Hypothalamus (tissue), 51 donors: ENCODE data around the gene RDH13.
"Not testable (repeated sequence)": the region's sequence is repeated elsewhere in the genome, so short reads cannot be mapped to it uniquely, and the experiment has no call there.

Source experiments
- DNase-seq, 51 donors: peaks; one replicate each; lab custom pipeline; 2025; lab: John Stamatoyannopoulos, UW

Gene RDH13

DNA sequence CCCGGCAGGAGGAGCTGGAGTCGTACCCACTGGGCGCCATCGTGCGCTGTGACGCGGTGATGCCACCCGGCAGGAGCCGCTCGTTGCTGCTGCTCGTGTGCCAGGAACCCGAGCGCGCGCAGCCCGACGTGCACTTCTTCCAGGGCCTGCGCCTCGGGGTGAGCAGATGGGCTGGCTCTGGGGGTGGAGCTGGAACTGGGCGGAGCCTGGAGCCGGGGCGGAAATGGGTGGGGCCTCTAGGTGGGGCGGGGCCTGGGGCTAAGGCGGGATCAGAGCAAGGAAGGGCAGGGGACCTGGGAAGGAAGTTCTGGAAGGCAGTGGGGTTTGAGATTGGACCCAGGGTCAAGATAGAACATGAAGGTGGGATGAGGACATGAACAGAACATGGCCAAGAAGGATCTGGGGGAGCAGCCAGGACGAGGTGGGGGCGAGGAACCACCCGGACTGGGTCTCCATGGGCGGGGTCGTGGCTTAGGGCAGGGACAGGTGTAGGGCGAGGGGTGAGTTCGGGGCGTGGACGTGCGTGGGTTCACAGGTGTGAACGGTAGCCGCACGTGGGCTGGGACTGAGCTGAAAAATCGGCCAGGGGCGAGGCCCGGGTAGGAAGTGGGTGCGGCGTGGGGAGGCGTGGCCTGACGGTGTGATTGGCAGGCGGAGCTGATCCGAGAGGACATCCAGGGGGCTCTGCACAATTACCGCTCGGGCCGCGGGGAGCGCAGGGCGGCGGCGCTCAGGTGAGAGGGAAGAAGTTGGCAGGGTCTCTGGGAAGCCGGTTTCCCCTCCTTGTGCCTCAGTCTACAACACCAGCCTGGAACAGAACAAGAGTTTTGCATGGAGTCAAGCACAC lies 17.4 kb upstream of the RDH13 start:
- DNase-seq = peak in 3 of 51 donors; percentile 4 to 10 (median 8)

DNA sequence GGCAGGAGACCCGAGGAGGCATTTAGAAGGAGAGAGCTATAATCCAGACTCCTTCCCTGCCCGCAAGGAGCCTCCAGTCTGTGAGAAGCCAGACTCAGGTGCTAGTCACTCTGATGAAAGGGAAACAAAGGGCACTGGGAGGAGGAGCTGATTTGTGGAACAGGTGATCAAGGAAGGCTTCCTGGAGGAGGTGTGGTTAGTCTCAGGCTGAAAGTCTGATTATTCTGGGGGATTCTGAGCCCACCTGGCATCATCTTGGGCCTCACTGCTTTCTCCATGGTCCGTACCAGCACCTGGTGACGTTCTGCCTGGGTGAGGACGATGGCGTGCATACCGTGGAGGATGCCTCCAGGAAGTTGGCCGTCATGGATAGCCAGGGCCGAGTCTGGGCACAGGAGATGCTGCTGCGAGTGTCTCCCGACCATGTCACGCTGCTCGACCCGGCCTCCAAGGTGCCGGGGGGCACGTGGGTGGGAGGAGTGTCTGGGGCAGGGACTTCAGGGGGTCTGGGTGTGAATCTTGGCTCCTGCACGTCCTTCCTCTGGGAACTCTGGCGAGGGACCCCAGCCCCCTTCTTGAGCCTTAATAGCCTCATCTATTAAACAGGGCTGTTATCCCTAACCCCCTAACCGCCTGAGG lies 16.6 kb upstream of the RDH13 start:
- no peak for DNase-seq

DNA sequence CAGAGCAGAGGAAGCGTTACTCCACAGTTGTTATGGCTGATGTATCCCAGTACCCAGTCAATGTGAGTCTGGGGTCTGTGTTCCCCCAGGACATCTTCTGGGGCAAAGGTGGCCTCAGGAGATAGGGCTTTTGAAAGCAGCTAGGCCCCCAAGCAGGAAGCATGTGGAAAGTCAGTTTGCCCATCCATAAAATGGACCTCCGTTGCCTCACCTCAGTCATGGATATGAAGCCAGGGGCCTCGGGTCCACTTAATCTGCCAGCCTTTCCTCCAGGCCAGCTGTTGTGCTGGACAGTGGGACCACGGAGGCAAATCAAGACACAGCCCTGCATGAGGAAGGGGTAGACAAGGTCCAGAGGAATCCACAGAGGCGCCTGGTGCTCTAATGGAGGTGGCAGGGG lies 16.0 kb upstream of the RDH13 start:
- DNase-seq = no peak

DNA sequence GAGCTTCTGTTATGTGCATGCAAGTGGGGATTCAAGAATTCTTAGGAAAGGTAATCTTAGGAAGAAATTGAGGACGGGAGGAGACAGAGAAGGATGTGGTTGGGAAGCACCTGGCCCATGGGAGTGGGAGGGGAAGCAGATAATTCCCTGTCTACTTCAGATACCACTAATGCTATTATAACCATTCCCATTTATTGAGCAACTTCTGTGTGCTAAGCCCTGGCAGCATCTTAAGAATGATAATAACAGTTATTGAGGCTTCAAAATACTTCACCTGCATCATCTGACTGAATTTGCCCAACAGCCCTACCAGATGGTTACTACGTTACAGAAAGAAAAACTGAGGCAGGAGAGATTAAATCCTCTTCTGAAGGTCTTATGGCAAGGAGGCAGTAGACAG lies 14.2 kb upstream of the RDH13 start:
- no peak for DNase-seq

DNA sequence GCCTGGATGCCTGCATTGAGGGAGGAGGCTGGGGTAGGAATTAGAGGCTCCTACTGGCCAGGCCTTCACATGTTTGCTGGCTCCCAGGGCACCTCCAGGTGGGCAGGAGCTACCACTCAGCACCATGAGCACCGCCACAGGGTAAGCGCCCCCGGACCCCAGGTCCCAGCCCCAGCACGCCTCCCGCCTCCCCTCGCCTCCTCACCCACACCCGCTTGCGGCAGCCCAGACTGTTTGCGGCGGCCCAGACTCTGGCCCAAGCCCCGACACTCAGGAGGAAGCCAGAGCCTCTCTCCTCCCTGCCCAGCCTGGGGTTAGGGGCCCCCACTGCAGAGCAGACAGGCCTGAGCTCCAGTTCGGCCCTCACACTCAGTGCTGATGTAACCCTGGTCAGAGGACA lies 13.4 kb upstream of the RDH13 start:
- no peak for DNase-seq

DNA sequence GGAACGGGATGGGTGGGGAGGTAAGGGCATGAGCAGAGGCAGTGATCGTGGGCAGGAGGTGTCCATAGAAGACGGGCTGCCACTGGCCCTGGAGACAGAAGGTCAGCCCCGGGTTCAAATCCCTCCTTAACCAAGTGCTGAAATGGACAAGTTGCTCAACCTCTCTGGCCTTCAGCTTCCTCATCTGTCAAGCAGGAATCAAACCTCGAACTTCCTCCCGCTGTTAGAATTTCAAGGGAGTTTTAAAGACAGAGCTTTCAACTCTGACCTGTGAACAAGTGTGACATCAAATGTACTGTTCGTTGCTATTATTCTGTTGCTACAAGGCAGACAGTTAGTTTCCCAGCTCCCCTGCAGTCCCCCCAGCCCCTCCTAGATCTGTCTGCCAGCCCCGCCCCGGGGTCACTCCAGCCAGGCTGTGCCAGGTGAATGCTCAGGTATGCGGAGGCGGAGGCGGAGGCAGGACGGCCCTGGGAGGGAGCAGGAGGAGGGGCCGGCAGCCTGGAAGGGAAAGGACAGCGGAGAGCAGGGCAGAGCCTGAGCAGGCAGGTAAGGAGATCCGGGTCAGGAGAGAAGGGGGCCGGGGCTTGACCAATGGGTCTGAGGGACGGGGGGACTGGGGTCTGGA lies 12.5 kb upstream of the RDH13 start, which contains the start of gene EPS8L1:
Gene EPS8L1, plus strand, starts transcription at position 499 of the 628 bp plus-strand sequence. CDS start 576 bp downstream, outside the sequence.
- no peak for DNase-seq

DNA sequence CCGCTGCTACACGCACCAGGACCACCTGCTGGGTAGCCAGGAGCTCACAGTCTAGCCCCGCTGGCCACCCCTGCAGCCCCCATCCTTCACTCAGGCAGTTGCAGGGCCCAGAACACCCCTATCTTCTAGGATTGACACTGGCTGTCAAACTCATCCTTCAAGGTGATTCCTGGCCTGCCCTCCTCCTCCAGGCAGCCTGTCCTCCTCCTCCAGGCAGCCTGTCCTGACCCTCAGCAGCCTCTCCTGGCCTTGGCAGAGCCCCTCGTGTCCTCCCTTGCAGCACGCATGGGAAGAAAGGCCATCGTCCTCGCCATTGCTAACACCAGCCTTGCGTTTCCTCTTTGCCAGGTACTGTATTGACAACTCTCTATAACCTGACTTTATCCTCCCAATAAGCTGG lies 9.0 kb upstream of the RDH13 start:
- no peak for DNase-seq

DNA sequence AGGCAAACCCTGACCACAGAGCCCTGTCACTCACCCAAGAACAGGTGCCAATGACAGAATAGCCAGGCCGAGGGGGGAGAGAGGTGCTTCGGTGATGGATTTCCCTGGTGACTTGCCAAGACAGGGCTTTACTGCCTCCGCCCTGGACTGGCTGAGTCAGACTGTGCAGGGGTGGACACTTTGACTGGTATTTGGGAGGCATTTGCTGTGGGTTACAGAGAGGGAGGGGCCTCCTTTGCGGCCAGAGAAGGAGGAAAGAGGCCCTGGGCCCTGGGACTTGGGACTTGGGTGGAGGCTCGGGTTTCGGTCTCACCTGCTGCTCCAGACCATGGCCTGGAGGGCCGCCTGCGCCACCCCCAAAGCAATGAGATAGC lies 8.2 kb upstream of the RDH13 start:
- DNase-seq = no peak

DNA sequence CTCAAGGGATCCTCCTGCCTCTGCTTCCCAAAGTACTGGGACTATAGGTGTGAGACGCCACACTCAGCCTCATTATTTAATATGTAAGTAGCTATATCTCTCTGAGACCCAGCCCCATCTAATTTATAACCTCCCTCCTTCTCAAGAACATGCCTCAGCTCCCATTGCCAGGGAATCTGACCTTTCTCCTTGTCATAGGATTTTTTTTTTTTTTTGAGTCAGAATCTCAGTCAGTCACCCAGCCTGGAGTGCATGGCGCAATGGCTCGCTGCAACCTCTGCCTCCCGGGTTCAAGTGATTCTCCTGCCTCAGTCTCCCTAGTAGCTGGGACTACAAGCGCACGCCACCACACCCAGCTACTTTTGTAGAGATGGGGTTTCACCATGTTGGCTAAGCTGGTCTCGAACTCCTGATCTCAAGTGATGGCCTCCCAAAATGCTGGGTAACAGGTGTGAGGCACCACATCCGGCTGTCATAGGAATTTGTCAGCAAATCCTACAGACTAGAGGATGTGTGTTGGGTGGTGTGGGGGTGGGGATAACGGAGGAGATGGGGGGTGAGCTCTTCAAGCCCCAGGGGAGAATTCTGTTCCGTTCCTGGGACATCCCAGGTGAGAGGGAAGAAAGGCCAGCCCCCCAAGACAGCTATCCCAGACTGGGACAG lies 7.6 kb upstream of the RDH13 start:
- no peak for DNase-seq

DNA sequence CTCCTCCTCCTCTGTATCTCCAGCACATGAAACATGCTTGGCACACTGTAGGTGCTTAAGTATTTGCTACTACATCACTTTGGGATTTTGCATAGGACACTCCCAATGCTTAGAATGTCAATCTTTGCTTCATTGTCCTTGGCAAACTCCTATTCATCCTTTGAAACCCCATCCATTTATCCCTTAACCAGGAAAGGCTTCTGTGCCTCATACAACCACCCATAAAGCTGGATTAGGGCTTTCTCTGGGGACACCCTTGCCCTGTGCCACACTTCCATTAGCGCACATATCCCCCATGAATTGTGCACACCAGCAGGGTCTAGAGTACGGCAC lies 6.9 kb upstream of the RDH13 start:
- DNase-seq = no peak

DNA sequence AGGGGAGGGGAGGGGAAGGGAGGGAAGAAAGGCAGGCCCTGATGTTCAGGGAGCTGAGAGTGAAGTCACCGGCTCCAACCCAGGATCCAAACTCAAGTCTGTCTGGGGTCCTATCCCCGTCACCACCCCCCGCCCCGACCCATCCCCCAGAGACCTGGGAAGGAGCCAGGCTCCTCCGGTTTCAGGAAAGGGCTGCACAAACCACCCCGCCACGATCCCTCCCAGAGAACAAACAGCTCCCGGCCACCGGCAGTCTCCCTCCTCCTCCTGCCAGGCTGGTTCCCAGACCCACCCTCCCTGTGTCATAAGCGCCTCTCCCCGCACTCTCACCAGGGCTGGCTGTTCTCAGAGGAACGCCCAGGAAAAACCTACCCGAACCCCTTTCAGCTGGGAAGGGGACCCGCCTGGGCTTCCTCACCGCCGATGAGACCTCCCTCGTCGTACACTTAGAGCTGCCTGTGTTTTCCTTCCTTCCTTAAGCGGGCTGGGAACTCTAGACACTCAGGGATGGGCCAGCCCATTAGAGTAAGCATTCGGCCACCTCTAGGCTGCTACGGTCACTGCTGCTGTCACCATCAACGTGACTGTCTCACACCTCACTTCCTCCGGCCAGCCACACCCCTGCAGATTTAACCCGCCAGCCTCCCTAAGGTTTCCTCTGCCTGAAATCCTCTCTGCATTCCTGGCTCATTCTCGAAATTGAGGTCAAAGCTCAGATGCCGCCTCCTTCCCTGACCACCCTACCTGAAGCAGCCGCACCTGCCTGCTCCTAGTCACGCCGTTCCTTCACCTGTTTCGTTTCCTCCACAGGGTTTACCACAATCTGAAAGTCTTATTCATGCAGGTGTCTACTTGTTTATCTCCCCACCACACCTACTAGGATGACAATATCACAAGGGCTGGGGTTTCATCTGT lies 6.3 kb upstream of the RDH13 start:
- peak in 2 of 51 donors; percentile 8 to 48 for DNase-seq

DNA sequence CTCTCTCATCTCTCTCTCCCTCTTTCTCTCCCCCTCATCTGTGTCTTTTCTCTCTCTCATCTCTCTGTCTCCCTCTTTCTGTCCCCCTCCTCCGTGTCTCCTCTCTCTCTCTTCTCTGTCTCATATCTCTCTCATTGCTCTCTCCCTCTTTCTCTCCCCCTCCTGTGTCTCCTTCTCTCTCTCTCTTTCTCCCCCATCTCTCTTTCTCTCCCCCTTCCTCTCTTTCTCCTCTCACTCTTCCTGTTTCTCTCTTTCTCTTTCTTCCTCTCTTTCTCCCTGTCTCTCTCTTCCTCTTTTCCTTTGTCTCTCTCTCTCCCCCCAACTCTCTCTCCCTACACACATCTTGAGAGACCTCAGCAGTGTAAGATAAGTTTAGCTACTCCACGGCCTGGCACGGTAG lies 4.9 kb upstream of the RDH13 start:
- no peak for DNase-seq

DNA sequence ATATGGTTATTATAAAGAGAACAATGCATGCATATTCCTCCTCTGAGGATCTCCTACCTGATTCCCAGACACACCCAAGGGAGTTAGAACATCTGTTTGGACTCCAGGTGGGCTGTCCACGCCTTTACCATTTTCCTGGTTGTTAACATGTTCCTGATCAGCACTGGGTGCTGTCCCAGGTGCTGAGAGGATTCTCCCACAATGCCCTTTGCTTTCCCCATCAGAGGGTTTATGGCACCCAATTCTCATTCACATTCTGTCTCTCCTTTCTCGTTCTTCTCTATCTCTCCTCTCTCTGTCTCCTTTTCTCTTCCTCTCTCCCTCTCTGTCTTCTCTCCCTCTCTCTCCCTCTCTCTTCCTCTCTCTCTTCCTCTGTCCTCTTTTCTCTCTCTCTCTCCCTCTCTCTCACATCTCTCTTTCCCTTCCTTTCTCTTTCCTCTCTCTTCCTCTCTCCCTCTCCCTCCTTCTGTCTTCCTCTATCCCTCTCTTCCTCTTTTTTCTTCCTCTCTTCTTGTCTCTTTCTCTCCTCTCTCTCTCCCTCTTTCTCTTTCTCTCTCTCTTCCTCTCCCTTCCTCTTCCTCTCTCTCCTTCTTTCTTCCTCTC lies 3.3 kb upstream of the RDH13 start:
- DNase-seq = no peak

DNA sequence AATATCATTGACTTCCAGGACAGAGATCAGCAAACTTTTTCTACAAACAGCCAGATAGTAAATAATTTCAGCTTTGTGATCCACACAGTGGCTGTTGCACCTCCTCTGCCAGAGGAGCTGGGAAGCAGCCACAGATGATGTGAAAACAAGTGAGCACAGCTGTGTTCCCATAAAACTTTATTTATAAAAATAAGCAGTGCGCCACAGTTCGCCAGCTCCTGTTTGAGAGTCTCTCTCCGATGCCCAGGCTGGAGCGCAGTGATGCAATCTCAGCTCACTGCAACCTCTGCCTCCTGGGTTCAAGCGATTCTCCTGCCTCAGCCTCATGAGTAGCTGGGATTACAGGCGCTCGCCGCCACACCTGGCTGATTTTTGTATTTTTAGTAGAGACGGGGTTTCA lies 2.6 kb upstream of the RDH13 start:
- not testable (repeated sequence) for DNase-seq

DNA sequence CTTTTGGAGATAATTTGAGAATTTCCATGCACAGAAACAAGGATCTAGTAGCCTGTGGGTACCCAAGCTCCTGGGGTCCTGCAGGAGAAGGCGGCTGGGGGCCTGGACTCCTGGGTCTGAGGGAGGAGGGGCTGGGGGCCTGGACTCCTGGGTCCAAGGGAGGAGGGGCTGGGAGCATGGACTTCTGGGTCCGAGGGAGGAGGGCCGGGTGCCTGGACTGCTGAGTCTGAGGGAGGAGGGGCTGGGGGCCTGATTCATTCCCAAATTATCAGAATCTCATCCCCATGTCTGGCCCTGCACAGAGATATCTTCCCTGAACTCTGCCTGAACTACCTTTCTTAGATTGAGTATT lies 520 bp upstream of the RDH13 start:
- no peak for DNase-seq

DNA sequence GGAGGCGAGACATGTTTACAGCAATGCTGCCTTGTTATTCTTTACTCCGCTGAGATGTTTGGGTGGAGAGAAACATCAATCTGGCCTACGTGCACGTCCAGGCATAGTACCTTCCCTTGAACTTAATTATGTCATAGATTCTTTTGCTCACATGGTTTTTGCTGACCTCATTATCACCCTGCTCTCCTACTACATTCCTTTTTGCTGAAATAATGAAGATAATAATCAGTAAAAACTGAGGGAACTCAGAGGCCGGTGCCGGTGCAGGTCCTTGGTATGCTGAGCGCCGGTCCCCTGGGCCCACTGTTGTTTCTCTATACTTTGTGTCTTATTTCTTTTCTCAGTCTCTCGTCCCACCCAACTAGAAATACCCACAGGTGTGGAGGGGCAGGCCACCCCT lies 2.7 kb downstream of the RDH13 start:
- DNase-seq = not testable (repeated sequence)

DNA sequence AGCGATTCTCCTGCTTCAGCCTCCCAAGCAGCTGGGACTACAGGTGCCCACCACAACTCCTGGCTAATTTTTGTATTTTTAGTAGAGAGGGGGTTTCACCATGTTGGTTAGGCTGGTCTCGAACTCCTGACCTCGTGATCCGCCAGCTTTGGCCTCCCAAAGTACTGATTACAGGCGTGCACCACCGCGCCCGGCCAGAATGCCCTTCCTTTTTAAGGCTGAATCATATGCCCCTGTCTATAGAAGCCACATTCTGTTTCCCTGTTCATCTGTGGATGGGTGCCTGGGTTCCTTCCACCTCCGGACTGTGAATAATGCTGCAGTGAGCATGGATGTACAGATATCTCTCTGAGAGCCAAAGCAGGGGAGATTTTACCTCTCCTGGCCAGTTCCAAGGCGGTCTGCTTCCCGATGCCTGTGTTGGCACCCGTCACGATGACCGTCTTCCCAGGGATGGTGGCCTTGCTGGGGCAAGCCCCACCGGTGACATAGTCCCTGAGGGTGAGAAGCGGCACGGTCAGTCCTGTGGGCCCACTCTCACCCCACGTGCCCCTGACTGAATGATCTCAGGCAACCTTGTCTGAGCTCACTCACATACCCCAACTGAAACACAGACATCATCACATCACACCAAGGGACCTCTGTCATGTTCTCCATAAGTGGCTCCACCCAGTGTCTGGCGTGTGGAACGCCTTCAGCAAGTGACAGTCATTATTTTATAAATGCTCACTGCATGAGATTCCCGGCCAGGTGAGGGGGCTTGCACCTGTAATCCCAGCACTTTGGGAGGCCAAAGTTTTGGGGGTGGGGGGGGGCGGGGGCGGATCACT lies 4.0 kb downstream of the RDH13 start:
- no peak for DNase-seq

DNA sequence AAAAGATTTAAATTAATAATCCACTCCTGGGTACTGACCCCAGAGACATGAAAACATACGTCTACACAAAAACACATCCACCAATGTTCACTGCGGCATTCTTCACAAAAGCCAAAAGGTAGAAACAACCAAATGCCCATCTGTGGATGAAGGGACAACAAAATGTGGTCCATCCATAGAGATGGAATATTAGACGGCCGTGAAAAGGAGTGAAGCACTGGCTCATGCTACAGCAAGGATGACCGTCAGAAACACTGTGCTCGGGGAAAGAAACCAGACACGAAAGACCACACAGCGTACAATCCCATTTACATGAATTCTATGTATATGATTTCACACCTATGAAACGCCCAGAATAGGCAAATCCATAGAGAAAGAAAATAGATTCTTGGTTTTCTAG lies 6.1 kb downstream of the RDH13 start:
- DNase-seq = no peak

DNA sequence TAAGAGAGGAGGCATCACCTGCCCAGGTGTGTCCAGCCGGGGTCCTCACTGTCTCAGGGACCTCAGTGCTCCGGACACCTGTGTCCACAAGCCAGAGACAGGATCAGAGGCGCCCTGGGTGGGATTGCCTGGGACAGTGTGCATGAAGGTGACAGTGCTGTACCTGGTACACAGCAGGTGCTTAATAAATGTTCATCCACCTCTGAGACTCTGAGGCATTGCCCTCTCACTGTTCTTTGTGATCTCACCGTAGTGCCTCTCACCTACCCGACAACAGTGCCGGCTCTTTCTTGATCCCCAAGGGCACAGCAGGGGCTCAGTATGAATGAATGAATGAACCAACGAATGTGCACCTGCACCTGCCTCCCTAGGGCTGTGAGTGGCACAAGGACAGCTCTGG lies 9.2 kb downstream of the RDH13 start:
- no peak for DNase-seq
